Keratinocyte (primary cell): ENCODE results near the gene NCF2. TPM values are rescaled to one million over a fixed set of nuclear protein-coding genes. Genes with fewer than 3 reads are reported as not detected.

Source experiments
- DNase-seq: peaks from one replicate; pipeline ENCODE4 v3.0.0-alpha.2; 2011; ENCODE audit warnings: low read depth, missing footprints, low spot score
- FAIRE-seq: peaks from 2 replicates; lab custom pipeline; 2011; peaks lifted over from hg19 to GRCh38; lab: Jason Lieb, UNC
- H2AFZ ChIP-seq: 2 replicates; pipeline ENCODE4 v1.6.0; 2012; ENCODE audit warnings: low read length, control low read depth, inconsistent platforms; ENCODE audit not compliant: control insufficient read depth
- H3K27ac ChIP-seq: 2 replicates; pipeline ENCODE4 v1.5.1; 2011; ENCODE audit warnings: low read length; ENCODE audit not compliant: control insufficient read depth, insufficient read depth
- H3K27me3 ChIP-seq: 3 replicates; pipeline ENCODE4 v1.6.0; 2011; ENCODE audit warnings: low read length; ENCODE audit not compliant: control insufficient read depth, insufficient read depth; ENCODE audit errors: extremely low read depth
- H3K36me3 ChIP-seq, 2 experiments: 2 replicates in 1 of 2; 3 replicates in 1 of 2; pipeline ENCODE4 v1.5.1; 2011; ENCODE audit warnings: low read length in 2 of 2, mild to moderate bottlenecking in 1 of 2; ENCODE audit not compliant: control insufficient read depth in 2 of 2, insufficient read depth in 2 of 2; ENCODE audit errors: extremely low read depth in 1 of 2
- H3K4me1 ChIP-seq: 3 replicates; pipeline ENCODE4 v1.5.1; 2011; ENCODE audit warnings: low read length; ENCODE audit not compliant: control insufficient read depth, insufficient read depth; ENCODE audit errors: extremely low read depth
- H3K4me2 ChIP-seq: 3 replicates; pipeline ENCODE4 v1.6.0; 2011; ENCODE audit warnings: low read depth, low read length; ENCODE audit not compliant: control insufficient read depth, insufficient read depth; ENCODE audit errors: extremely low read depth
- H3K4me3 ChIP-seq, 3 experiments: fragments of 200-600 bp in 1 of 3; sonication (generic) in 1 of 3; 2 replicates in 2 of 3; 3 replicates in 1 of 3; pipeline ENCODE4 v1.5.1; 2011 to 2016; ENCODE audit warnings: low read length in 3 of 3, mild to moderate bottlenecking in 3 of 3, control low read depth in 2 of 3, inconsistent platforms in 1 of 3, low read depth in 1 of 3, mixed read lengths in 1 of 3, mixed run types in 1 of 3, moderate library complexity in 1 of 3; ENCODE audit not compliant: control insufficient read depth in 2 of 3, insufficient read depth in 2 of 3; ENCODE audit errors: extremely low read depth in 1 of 3
- H3K79me2 ChIP-seq: 2 replicates; pipeline ENCODE4 v1.6.0; 2012; ENCODE audit warnings: low read length; ENCODE audit not compliant: control insufficient read depth, insufficient read depth
- H3K9ac ChIP-seq: 3 replicates; pipeline ENCODE4 v1.6.0; 2011; ENCODE audit warnings: low read length; ENCODE audit not compliant: control insufficient read depth, insufficient read depth; ENCODE audit errors: extremely low read depth
- H3K9me1 ChIP-seq: 3 replicates; pipeline ENCODE4 v1.6.0; 2011; ENCODE audit warnings: low read length; ENCODE audit not compliant: control insufficient read depth, insufficient read depth; ENCODE audit errors: extremely low read depth
- H3K9me3 ChIP-seq: 2 replicates; pipeline ENCODE4 v1.5.1; 2012; ENCODE audit warnings: low read depth, low read length; ENCODE audit not compliant: control insufficient read depth
- H4K20me1 ChIP-seq: 3 replicates; pipeline ENCODE4 v1.6.0; 2011; ENCODE audit warnings: low read length; ENCODE audit not compliant: control insufficient read depth, insufficient read depth; ENCODE audit errors: extremely low read depth
- EZH2 ChIP-seq: IDR thresholded peaks from one replicate; pipeline ENCODE4 v1.6.1; 2012; ENCODE audit warnings: inconsistent platforms, mild to moderate bottlenecking, low read length, moderate library complexity
- dilution Hi-C: fragments of 300-500 bp; cut with MboI; formaldehyde crosslinking; loops from one replicate; pipeline ENCODE4 v1.7.0; 2020; ENCODE audit warnings: low sequenced_read_pairs; ENCODE audit not compliant: extremely low pct_ligation_motif_present
- polyA plus RNA-seq, 5 experiments: library from polyadenylated mRNA; depleted of rRNA in 3 of 5; stranded (reverse) in 3 of 5; stranded (forward) in 1 of 5; unstranded in 1 of 5; fragments of >200 nt; gene quantifications; 1 replicate in 1 of 5; 2 replicates in 3 of 5; 3 replicates in 1 of 5; pipeline versions ENCODE4 v1.2.1 to v1.2.3, GENCODE V29; 2011 to 2012; ENCODE audit warnings: missing spikeins in 2 of 5, low read depth in 1 of 5, low replicate concordance in 1 of 5
- TF ChIP-seq, protein P1 (sequence below), 3 experiments: IDR thresholded peaks in 1 of 3; conservative IDR thresholded peaks in 1 of 3; optimal IDR thresholded peaks in 1 of 3; 2 replicates in 2 of 3; 3 replicates in 1 of 3; pipeline versions ENCODE3 to v1.5.1; 2011; ENCODE audit warnings: low read length in 3 of 3, mild to moderate bottlenecking in 3 of 3, moderate library complexity in 2 of 3, control low read depth in 1 of 3, inconsistent platforms in 1 of 3; ENCODE audit not compliant: insufficient read depth in 2 of 3; ENCODE audit errors: extremely low read depth in 1 of 3

NCF2 gene
- polyA plus RNA-seq, 1 donor (not counting 4 experiments of a cell fraction or from before 2014, with no cell fraction given): 9.2 TPM

DNA sequence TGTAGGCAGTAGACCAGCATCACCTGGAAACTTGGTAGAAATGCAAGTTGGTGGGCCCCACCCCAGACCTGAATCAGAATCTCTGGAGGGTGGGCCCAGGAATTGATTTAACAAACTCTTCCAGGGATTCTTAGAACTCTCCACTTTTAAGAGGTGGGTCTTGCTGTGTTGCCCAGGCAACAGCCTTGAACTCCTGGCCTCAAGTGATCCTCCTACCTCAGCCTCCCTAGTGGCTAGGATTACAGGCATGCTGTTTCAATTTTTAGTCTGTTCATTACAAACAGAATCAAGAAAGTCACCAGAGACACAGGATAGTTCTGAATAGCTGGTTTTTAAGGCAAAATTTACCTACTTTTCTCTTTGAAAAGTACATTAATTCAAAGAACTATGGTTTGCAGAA is 31.2 kb downstream of the NCF2 start:
- Histone ChIP-seq H3K9ac (no peak overlapping the region), H3K4me3 (no peak overlapping the region), H2AFZ (no peak overlapping the region), H3K27ac (no peak overlapping the region), H4K20me1 (no peaks in the 10 kb centered on the region), H3K79me2 (no peaks in the 10 kb centered on the region), H3K27me3 (no peaks in the 10 kb centered on the region), H3K4me2 (no peak overlapping the region), H3K9me1 (no peaks in the 10 kb centered on the region), H3K36me3 (peaks cover 8 to 10% of the 10 kb centered on the region in 2 experiments), H3K9me3 (no peaks in the 10 kb centered on the region), H3K4me1 (no peaks in the 10 kb centered on the region)
- dilution Hi-C loops: no loop called here
- FAIRE-seq: no peak
- no peak for DNase-seq
- no peak for TF ChIP-seq EZH2
- TF ChIP-seq, protein P1, sequence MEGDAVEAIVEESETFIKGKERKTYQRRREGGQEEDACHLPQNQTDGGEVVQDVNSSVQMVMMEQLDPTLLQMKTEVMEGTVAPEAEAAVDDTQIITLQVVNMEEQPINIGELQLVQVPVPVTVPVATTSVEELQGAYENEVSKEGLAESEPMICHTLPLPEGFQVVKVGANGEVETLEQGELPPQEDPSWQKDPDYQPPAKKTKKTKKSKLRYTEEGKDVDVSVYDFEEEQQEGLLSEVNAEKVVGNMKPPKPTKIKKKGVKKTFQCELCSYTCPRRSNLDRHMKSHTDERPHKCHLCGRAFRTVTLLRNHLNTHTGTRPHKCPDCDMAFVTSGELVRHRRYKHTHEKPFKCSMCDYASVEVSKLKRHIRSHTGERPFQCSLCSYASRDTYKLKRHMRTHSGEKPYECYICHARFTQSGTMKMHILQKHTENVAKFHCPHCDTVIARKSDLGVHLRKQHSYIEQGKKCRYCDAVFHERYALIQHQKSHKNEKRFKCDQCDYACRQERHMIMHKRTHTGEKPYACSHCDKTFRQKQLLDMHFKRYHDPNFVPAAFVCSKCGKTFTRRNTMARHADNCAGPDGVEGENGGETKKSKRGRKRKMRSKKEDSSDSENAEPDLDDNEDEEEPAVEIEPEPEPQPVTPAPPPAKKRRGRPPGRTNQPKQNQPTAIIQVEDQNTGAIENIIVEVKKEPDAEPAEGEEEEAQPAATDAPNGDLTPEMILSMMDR (optimal IDR thresholded peaks at IDR 0.05 in 1 of 3, IDR thresholded peaks at IDR 0.05 in 1 of 3, conservative IDR thresholded peaks at IDR 0.05 in 1 of 3; ENCODE audit: extremely low read depth in 1 of 3, insufficient read depth in 2 of 3, low read length in 3 of 3): no peak

DNA sequence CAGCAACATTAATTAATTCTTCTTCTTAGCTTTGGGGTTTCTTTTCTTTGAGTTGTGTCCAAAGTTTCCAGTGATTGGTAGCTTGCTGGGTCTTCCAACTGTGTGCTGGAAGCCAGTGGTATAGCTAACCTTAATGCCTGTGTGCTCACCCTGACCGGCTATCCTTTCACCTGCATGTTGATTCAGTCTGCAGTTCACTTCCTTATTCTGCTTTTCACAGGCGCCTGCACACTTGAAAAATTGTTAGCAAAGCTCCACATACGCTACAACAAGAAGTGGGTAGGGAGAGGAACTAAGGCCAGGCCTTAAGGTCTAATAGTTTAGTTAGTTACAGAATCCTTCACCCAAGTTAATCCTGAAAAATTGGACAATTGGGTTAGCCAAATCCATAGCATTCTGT is 35.7 kb downstream of the NCF2 start:
- no peak for TF ChIP-seq EZH2
- H3K36me3 ChIP-seq: peaks cover 23 to 29% of the 10 kb centered on the region in 2 experiments
- H3K27me3 ChIP-seq: no peaks in the 10 kb centered on the region
- H3K9ac ChIP-seq: no peak overlapping the region
- H3K9me3 ChIP-seq: no peaks in the 10 kb centered on the region
- no peaks in the 10 kb centered on the region for H3K4me1 ChIP-seq
- H4K20me1 ChIP-seq: no peaks in the 10 kb centered on the region
- H3K79me2 ChIP-seq: no peaks in the 10 kb centered on the region
- dilution Hi-C loops: no loop called here
- DNase-seq (no peak), FAIRE-seq (no peak)
- no peak overlapping the region for H3K4me3 ChIP-seq
- H2AFZ ChIP-seq: no peak overlapping the region
- no peak overlapping the region for H3K4me2 ChIP-seq
- H3K27ac ChIP-seq: no peak overlapping the region
- H3K9me1 ChIP-seq: no peaks in the 10 kb centered on the region

DNA sequence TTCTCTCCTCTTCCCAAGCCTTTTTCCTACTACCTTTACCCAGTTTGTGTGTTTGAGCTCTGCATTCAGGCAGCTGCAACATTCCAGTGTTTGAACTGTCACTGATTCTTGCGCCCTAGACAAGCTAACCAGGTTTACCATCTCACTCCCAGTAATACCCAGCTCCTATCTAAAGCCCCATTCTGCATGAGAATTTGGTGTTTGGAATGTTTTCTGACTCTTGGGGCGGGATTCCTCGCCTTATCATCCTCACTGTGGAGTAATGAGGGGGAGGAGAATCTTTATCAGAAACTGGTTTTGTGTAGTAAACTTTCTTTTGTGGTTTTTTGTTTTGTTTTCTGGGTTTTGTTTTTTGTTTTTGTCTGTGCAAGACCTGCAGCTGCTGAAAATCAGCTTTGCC is 36.5 kb downstream of the NCF2 start:
- H4K20me1 ChIP-seq: no peaks in the 10 kb centered on the region
- H3K36me3 ChIP-seq: peaks cover 23 to 29% of the 10 kb centered on the region in 2 experiments
- H2AFZ ChIP-seq: no peak overlapping the region
- FAIRE-seq: no peak
- H3K4me2 ChIP-seq: no peak overlapping the region
- no peaks in the 10 kb centered on the region for H3K4me1 ChIP-seq
- dilution Hi-C loops: no loop called here
- no peak overlapping the region for H3K9ac ChIP-seq
- H3K9me1 ChIP-seq: no peaks in the 10 kb centered on the region
- TF ChIP-seq EZH2: no peak
- TF ChIP-seq, protein P1 (optimal IDR thresholded peaks at IDR 0.05 in 1 of 3, IDR thresholded peaks at IDR 0.05 in 1 of 3, conservative IDR thresholded peaks at IDR 0.05 in 1 of 3; ENCODE audit: extremely low read depth in 1 of 3, insufficient read depth in 2 of 3, low read length in 3 of 3): no peak
- no peak overlapping the region for H3K27ac ChIP-seq
- DNase-seq: no peak
- no peaks in the 10 kb centered on the region for H3K79me2 ChIP-seq
- H3K9me3 ChIP-seq: no peaks in the 10 kb centered on the region
- no peaks in the 10 kb centered on the region for H3K27me3 ChIP-seq
- H3K4me3 ChIP-seq: no peak overlapping the region
